H54 (cell line): ENCODE data around the gene CALCR.

ENCODE experiments used
- DNase-seq: peaks from one replicate; pipeline ENCODE4 v3.0.0; 2011; ENCODE audit warnings: low spot score, mixed read lengths; ENCODE audit not compliant: insufficient read length
- FAIRE-seq: peaks from 3 replicates; lab custom pipeline; 2011; peaks lifted over from hg19 to GRCh38; lab: Jason Lieb, UNC
- POLR2A ChIP-seq: IDR thresholded peaks from 2 replicates; pipeline ENCODE4 v1.6.1; 2011; ENCODE audit warnings: low read depth, mild to moderate bottlenecking, low read length

CALCR gene

GRCh38 chr7:93442478-93443224 is 131.9 kb downstream of the CALCR start:
- FAIRE-seq (peak; percentile 91), DNase-seq (peak; percentile 7)
- TF ChIP-seq POLR2A: no peak

GRCh38 chr7:93435791-93436190 is 138.7 kb downstream of the CALCR start:
- no peak for TF ChIP-seq POLR2A
- DNase-seq (no peak), FAIRE-seq (no peak)

- TF ChIP-seq POLR2A: no peak
- FAIRE-seq (no peak), DNase-seq (no peak)
These were observed 142.4 kb downstream of the CALCR start for GRCh38 chr7:93432130-93432529.

GRCh38 chr7:93430917-93431588 is 143.5 kb downstream of the CALCR start:
- TF ChIP-seq POLR2A: no peak
- DNase-seq (no peak), FAIRE-seq (no peak)

GRCh38 chr7:93429563-93429962 is 145.0 kb downstream of the CALCR start:
- FAIRE-seq: no peak
- no peak for DNase-seq
- TF ChIP-seq POLR2A: no peak

GRCh38 chr7:93427107-93427506 is 147.4 kb downstream of the CALCR start:
- DNase-seq (no peak), FAIRE-seq (no peak)
- no peak for TF ChIP-seq POLR2A

- FAIRE-seq (no peak), DNase-seq (no peak)
- TF ChIP-seq POLR2A: no peak
These were observed 148.3 kb downstream of the CALCR start for GRCh38 chr7:93426155-93426696.

GRCh38 chr7:93414574-93414973 is 159.9 kb downstream of the CALCR start:
- DNase-seq (no peak), FAIRE-seq (no peak)
- TF ChIP-seq POLR2A: no peak

GRCh38 chr7:93409324-93409723 is 165.2 kb downstream of the CALCR start:
- TF ChIP-seq POLR2A: no peak
- FAIRE-seq (no peak), DNase-seq (no peak)

- DNase-seq: no peak
- FAIRE-seq: no peak
- TF ChIP-seq POLR2A: no peak
These were observed 167.3 kb downstream of the CALCR start for GRCh38 chr7:93407239-93407638.

GRCh38 chr7:93402944-93403343 is 171.6 kb downstream of the CALCR start:
- no peak for FAIRE-seq
- DNase-seq: no peak
- no peak for TF ChIP-seq POLR2A

- no peak for TF ChIP-seq POLR2A
- no peak for FAIRE-seq
These were observed 174.9 kb downstream of the CALCR start for GRCh38 chr7:93399642-93400041.

GRCh38 chr7:93392984-93393383 is 181.5 kb downstream of the CALCR start:
- no peak for TF ChIP-seq POLR2A
- no peak for FAIRE-seq
- DNase-seq: no peak

More at GRCh38 chr7:93399642-93400041, 174.9 kb downstream of the CALCR start:
- DNase-seq: no peak

GRCh38 chr7:93390660-93391059 is 183.9 kb downstream of the CALCR start:
- DNase-seq (no peak), FAIRE-seq (no peak)

More at GRCh38 chr7:93390660-93391059, 183.9 kb downstream of the CALCR start:
- TF ChIP-seq POLR2A: no peak
